Renal cortical epithelial cell (primary cell): Measurements from ENCODE around the gene MACC1. TPM values are rescaled to one million over a fixed set of nuclear protein-coding genes. Genes with fewer than 3 reads are reported as not detected.

ENCODE experiments used
- DNase-seq: peaks from one replicate; pipeline ENCODE4 v3.0.0-alpha.2; 2011; ENCODE audit warnings: low read depth
- total RNA-seq: library from RNA; depleted of rRNA; stranded (reverse); fragments of >200 nt; gene quantifications from 2 replicates; pipeline ENCODE4 v1.2.3, GENCODE V29; 2014

The MACC1 gene
- total RNA-seq, result 25.4 and 198 TPM in 2 replicates

- peak; percentile 90 for DNase-seq
Measured at GRCh38 chr7:20217193-20217948, at the start of gene MACC1. TSS of gene MACC1 (minus strand) at chr7:20217384. CDS start at chr7:20161862, 55,522 bp downstream.

- DNase-seq, result no peak
Measured at GRCh38 chr7:20264623-20265022, 47.4 kb upstream of the MACC1 start.

GRCh38 chr7:20260223-20260622, 43.0 kb upstream of the MACC1 start:
- no peak for DNase-seq

GRCh38 chr7:20257212-20257611, 40.0 kb upstream of the MACC1 start:
- no peak for DNase-seq

GRCh38 chr7:20249920-20250319, 32.7 kb upstream of the MACC1 start:
- DNase-seq, result peak; percentile 99

- peak; percentile 43 for DNase-seq
Measured at GRCh38 chr7:20249376-20249775, 32.2 kb upstream of the MACC1 start.

- DNase-seq, result no peak
Measured at GRCh38 chr7:20246236-20246635, 29.1 kb upstream of the MACC1 start.

- no peak for DNase-seq
Measured at GRCh38 chr7:20244334-20245120, 27.3 kb upstream of the MACC1 start.

- no peak for DNase-seq
Measured at GRCh38 chr7:20241911-20242261, 24.7 kb upstream of the MACC1 start.

- peak; percentile 98 for DNase-seq
Measured at GRCh38 chr7:20241194-20241910, 24.2 kb upstream of the MACC1 start.

- peak; percentile 15 for DNase-seq
Measured at GRCh38 chr7:20240080-20240926, 23.1 kb upstream of the MACC1 start.

- peak; percentile 73 for DNase-seq
Measured at GRCh38 chr7:20238754-20239324, 21.7 kb upstream of the MACC1 start.

- DNase-seq, result no peak
Measured at GRCh38 chr7:20238194-20238753, 21.1 kb upstream of the MACC1 start.

GRCh38 chr7:20237464-20238193, 20.4 kb upstream of the MACC1 start:
- DNase-seq, result no peak

GRCh38 chr7:20236790-20237189, 19.6 kb upstream of the MACC1 start:
- peak; percentile 83 for DNase-seq

- DNase-seq, result no peak
Measured at GRCh38 chr7:20236043-20236442, 18.9 kb upstream of the MACC1 start.

GRCh38 chr7:20235288-20235687, 18.1 kb upstream of the MACC1 start:
- no peak for DNase-seq

- no peak for DNase-seq
Measured at GRCh38 chr7:20233362-20233761, 16.2 kb upstream of the MACC1 start.

GRCh38 chr7:20232848-20233247, 15.7 kb upstream of the MACC1 start:
- DNase-seq, result no peak
